NCI-H226 (cell line): Measurements from ENCODE around the gene ANKRD52.
A peak's percentile ranks its signal among the peaks of the same experiment; 100 is the strongest.

Experiments
- DNase-seq: peaks from one replicate; pipeline ENCODE4 v3.0.0-alpha.2; 2015

The ANKRD52 gene

DNA sequence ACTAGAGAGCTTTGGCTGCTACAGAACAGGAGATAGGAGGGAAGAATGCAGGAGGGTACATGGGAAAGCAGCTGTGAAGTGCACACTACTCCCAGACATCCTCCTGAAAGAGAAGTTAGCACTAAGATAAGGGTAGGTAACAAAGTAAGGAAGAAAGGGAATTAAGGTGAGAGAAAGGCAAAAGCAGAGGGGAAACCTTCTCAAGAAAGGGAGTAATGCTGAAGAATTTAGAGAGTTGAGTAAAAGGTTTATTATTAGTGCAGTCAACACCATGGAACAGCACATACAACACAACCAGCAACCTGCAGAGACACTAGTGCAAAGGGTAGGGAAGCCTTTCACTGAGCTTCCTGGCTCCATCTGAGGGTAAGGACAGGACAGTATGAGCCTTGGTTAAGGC is 53.9 kb downstream of the ANKRD52 start:
- no peak for DNase-seq

DNA sequence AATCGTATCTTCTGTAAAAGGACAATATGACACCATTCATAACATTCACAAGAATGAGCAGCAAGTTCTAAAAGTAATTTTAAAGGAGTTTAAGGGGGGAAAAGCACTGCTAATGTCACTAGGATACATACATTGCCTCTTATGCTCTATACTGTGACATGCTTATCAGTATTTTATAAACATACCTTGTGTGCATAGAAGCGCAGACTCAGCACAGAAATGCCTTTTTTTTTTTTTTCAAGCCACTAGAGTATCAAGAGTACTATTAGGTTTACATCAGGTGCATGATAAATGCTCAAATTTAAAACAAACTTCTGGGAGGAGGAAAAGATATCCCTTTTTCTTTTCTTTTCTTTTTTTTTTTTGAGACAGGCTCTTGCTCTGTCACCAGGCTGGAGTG is 55.3 kb downstream of the ANKRD52 start:
- no peak for DNase-seq

DNA sequence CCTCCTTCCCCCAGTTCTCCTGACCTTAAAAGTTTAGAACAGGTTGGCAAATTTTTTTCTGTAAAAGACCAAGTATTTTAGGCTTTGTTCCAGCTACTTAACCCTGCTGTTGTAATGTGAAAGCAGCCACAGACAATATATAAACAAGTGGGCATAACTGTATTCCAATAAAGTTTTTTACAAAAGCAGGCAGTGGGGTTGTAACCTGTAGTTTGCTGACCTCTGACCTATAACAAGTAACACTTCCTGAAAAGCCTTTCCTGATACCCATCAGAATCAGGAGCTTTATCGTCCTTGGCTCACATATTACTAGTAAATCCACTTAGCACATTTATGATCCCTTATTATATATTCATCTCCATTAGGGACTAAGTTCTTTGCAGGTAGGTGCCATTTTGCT is 55.8 kb downstream of the ANKRD52 start:
- no peak for DNase-seq

DNA sequence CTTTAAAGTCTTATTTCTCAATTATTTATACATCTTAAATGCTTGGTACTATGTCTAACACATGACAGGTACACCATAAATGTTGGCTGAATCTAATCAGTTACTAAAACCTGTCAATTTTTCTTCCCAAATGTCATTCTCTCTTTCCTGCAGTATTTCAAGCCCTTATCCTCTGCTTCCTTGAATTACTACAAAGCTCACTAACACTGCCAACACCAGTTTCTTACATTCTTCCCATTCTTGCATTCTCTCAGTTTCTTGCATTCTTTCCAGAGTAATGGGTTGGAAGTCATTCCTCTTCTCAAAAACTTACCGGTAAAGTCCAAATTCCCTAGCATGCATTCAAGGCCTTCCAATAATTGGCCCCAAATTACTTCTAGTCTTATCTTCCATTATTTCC is 59.3 kb downstream of the ANKRD52 start:
- DNase-seq = peak; percentile 28

DNA sequence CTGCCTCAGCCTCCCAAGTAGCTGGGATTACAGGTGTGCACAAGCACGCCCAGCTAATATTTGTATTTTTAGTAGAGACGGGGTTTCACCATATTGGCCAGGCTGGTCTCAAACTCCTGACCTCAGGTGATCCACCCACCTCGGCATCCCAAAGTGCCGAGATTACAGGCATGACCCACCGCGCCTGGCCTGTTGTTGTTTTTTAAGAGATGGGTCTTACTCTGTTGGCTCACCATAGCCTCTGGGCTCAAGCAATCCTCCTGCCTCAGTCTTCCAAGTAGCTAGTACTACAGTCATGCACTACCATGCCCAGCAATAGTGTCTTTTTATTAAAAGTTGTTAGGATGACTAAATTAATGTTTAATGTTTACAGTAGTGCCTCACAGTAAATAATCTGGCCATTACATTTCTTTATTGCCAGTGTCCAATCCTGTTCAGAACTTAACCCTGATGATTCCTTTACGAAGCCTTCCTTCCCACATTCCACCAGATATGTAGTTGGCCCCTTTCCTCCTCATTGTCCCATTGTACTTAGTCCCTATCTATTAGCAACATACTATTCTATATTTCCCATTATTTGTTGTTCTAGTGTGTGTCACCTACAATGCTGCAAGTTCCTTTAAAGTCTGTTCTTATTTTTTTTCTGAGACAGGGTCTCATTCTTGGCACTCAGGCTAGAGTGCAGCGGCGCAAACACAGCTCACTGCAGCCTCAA is 60.1 kb downstream of the ANKRD52 start:
- DNase-seq = no peak

- peak; percentile 97 for DNase-seq
Observed at GRCh38 chr12:56196818-56197550, 61.2 kb downstream of the ANKRD52 start.

- peak; percentile 70 for DNase-seq
Observed at GRCh38 chr12:56193025-56193578, 65.1 kb downstream of the ANKRD52 start.

- no peak for DNase-seq
Observed at GRCh38 chr12:56192582-56192981, 65.6 kb downstream of the ANKRD52 start.

GRCh38 chr12:56190695-56191155 is 67.5 kb downstream of the ANKRD52 start:
- DNase-seq = no peak

DNA sequence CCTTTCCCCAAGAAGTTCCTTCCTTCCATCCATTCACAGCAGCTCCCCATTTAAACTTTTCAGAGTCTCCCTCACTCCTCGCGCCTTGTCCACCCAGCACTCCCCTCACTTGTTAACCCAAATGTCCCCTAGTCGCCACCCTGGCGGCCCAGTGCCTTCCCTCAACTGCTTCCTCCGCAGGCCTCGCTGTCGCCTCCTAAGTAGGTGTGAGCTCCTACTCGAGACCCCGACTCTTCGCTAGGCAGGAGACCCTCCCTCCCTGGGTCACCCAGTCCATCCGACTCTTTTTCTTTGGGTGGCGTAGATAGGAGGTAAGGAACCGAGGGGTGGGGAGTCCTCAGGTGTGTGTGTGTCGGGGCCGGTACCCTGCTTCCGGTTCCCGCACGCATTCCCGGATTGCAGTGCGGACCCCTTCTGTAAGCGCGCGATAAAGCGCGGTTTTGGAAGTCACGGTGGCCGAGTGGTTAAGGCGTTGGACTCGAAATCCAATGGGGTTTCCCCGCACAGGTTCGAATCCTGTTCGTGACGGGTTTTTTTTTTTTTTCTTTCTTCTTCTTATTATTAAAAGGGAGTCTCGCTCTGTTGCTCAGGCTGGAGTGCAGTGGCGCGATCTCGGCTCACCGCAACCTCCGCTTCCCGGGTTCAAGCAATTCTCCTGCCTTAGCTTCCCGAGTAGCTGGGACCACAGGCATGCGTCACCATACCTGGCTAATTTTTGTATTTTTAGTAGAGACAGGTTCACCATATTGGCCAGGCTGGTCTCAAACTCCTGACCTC is 68.1 kb downstream of the ANKRD52 start:
- DNase-seq = peak; percentile 89

DNA sequence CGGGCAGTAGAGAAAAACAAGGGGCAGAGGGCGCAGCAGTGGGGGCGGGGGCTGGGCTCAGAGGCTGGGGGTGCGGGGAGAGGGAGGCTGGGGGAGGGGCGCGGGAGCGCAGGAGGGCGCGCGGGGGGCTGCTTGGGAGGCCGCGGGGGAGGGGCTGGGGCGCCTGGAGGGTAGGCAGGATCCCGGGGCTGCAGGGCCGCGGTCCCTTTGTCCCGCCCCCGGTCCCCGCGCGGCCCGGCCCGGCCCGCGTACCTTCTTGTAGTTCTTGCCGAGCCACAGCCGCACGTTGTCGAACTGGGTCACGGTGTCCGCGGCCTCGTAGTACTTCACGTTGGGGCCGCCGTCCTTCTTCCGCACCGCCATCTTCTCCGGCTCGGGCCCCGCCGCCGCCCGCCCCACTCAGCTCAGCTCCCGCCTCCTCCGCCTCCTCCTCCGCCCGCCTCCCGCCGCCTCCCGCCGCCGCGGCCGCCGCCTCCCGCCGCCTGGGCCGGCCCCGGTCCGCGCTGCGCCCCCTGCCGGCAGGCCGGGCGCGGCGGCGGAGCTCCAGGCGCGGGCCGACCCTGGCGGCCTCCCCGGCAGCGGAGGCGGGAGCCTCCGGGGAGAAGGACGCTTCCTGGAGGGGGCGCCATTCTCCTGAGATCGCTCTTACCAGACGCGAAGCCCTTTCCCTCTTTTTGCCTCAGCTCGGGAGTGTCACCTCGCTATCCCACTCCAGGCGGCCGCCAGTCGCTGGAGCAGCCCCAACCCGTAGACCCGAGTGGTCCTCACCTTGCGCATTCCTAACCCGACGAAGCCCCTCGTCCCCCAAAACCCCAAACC is 68.9 kb downstream of the ANKRD52 start, which contains the start of gene SMARCC2:
SMARCC2 (minus strand) TSS at position 385 of the 819 bp plus-strand sequence; CDS start at position 363, 22 bp downstream.
- DNase-seq = peak; percentile 82

DNA sequence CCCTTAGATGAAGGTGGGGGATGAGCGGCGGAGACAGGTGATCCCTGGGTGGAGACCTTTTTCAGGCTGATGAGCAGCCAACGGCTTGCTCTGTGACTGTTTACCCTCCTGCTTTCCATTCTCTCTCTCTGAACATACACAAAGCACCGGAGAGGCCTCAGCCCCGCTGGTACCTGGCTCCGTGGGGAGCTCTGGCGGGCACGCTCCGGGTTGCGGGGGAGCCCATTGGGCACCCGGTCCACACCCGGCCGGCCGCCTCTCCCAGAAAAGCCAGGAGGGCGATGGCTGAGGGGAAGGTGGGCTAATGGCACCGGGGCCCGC is 69.4 kb downstream of the ANKRD52 start:
- DNase-seq = no peak

DNA sequence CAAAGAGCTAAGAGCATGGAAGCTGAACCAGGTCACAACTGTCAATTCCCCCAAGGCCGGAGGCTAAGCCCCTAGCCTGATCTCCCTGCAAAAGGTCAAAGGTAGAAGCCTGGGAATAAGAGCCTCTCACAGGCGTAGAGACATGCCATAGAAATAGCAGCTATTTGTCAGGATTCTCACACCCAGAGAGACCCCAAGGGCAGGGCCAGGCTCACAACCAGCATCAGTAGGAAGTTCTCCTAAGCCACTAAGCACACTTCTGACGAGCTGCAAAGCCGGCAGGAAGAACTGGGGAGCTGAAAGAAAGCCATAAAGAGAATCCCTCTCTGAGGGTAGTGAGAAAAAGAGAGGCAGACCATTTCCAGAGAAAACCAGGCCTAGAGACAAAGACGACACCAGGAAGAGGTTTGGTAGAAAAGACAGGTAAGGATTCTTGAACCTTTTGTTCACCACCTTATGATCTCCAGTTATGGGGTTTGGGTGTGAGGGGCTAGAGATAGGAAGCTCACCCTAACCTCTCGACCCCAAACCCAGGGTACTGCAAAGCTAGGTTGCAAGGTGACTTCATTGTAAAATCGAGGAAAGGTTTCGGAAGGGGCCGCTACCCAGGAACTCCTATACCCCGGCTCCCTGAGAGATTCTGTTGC is 69.9 kb downstream of the ANKRD52 start:
- no peak for DNase-seq
